GM18526 (cell line): ENCODE data around the gene LRRN4CL.

Experiments used
- POLR2A ChIP-seq: IDR thresholded peaks from 3 replicates; pipeline ENCODE4 v1.6.1; 2011; ENCODE audit not compliant: insufficient read length; ENCODE audit errors: extremely low read depth

LRRN4CL gene

GRCh38 chr11:62644220-62644619 is 45.1 kb downstream of the LRRN4CL start:
- TF ChIP-seq POLR2A, result no peak
